ENCODE measurements around the gene CXCL1. TPM values are rescaled to one million over a fixed set of nuclear protein-coding genes. Genes with fewer than 3 reads are reported as not detected.

CXCL1 gene
- total RNA-seq, 1 donor from 2014 or later, result 11.4 TPM

GRCh38 chr4:73822389-73822788, 46.8 kb upstream of the CXCL1 start:
- no peak overlapping the region for H3K4me3 ChIP-seq (ENCODE audit: insufficient read depth, low read depth, low read length)
- DNase-seq (ENCODE audit: low read depth), result peak; percentile 22
- H3K79me2 ChIP-seq (ENCODE audit: insufficient read depth, low read length), result no peaks in the 10 kb centered on the region
- no peaks in the 10 kb centered on the region for H4K20me1 ChIP-seq (ENCODE audit: insufficient read depth, low read length)
- H3K4me1 Mint-ChIP-seq (ENCODE audit: low read depth, unreplicated experiment), result peaks cover 19% of the 10 kb centered on the region
- H3K36me3 ChIP-seq (ENCODE audit: insufficient read depth, low read length), result no peaks in the 10 kb centered on the region
- H3K9me3 Mint-ChIP-seq (ENCODE audit: unreplicated experiment), result peaks cover 8% of the 10 kb centered on the region
- no peaks in the 10 kb centered on the region for H3K27me3 Mint-ChIP-seq (ENCODE audit: low read depth, unreplicated experiment)
- peaks cover 3% of the 10 kb centered on the region for H3K9me3 ChIP-seq (ENCODE audit: insufficient read depth, low read depth, low read length)
- H2AFZ ChIP-seq (ENCODE audit: low read depth, low read length), result no peak overlapping the region
- FAIRE-seq, result peak; percentile 45
- H3K27ac ChIP-seq (ENCODE audit: low read depth, low read length), result no peak overlapping the region
- peak overlapping the region; percentile 26 for H3K27ac Mint-ChIP-seq (ENCODE audit: unreplicated experiment)
- no peaks in the 10 kb centered on the region for H3K36me3 Mint-ChIP-seq (ENCODE audit: low read depth, unreplicated experiment)
- TF ChIP-seq CTCF (IDR thresholded peaks at IDR 0.05; ENCODE audit: insufficient read depth, low read depth, low read length) (no peak), EZH2 (IDR thresholded peaks at IDR 0.05; ENCODE audit: insufficient read depth, low read length) (no peak)
- no peak overlapping the region for H3K9ac ChIP-seq (ENCODE audit: low read length)
- H3K4me1 ChIP-seq (ENCODE audit: insufficient read depth, low read length), result no peaks in the 10 kb centered on the region
- no peak overlapping the region for H3K4me2 ChIP-seq (ENCODE audit: low read length)
- H3K4me3 Mint-ChIP-seq (ENCODE audit: unreplicated experiment), result no peak overlapping the region
- no peaks in the 10 kb centered on the region for H3K27me3 ChIP-seq (ENCODE audit: insufficient read depth, low read length)

GRCh38 chr4:73822812-73823504, 46.2 kb upstream of the CXCL1 start:
- H3K9ac ChIP-seq (ENCODE audit: low read length), result no peak overlapping the region
- H3K4me2 ChIP-seq (ENCODE audit: low read length), result no peak overlapping the region
- Mint-ChIP-seq H3K9me3 (ENCODE audit: unreplicated experiment) (peaks cover 9% of the 10 kb centered on the region), H3K36me3 (ENCODE audit: low read depth, unreplicated experiment) (no peaks in the 10 kb centered on the region), H3K27ac (ENCODE audit: unreplicated experiment) (peak overlapping the region; percentile 26), H3K4me1 (ENCODE audit: low read depth, unreplicated experiment) (peaks cover 13% of the 10 kb centered on the region), H3K4me3 (ENCODE audit: unreplicated experiment) (no peak overlapping the region), H3K27me3 (ENCODE audit: low read depth, unreplicated experiment) (no peaks in the 10 kb centered on the region)
- no peak overlapping the region for H3K4me3 ChIP-seq (ENCODE audit: insufficient read depth, low read depth, low read length)
- no peaks in the 10 kb centered on the region for H3K36me3 ChIP-seq (ENCODE audit: insufficient read depth, low read length)
- no peaks in the 10 kb centered on the region for H3K79me2 ChIP-seq (ENCODE audit: insufficient read depth, low read length)
- H3K27ac ChIP-seq (ENCODE audit: low read depth, low read length), result no peak overlapping the region
- no peaks in the 10 kb centered on the region for H3K4me1 ChIP-seq (ENCODE audit: insufficient read depth, low read length)
- no peak for TF ChIP-seq EZH2 (IDR thresholded peaks at IDR 0.05; ENCODE audit: insufficient read depth, low read length)
- TF ChIP-seq CTCF (IDR thresholded peaks at IDR 0.05; ENCODE audit: insufficient read depth, low read depth, low read length), result no peak
- H3K9me3 ChIP-seq (ENCODE audit: insufficient read depth, low read depth, low read length), result peaks cover 3% of the 10 kb centered on the region
- DNase-seq (ENCODE audit: low read depth) (no peak), FAIRE-seq (no peak)
- no peaks in the 10 kb centered on the region for H3K27me3 ChIP-seq (ENCODE audit: insufficient read depth, low read length)
- no peak overlapping the region for H2AFZ ChIP-seq (ENCODE audit: low read depth, low read length)
- no peaks in the 10 kb centered on the region for H4K20me1 ChIP-seq (ENCODE audit: insufficient read depth, low read length)

- peaks cover 8% of the 10 kb centered on the region for H3K4me1 Mint-ChIP-seq (ENCODE audit: low read depth, unreplicated experiment)
- peaks cover 10% of the 10 kb centered on the region for H3K9me3 Mint-ChIP-seq (ENCODE audit: unreplicated experiment)
Measured at GRCh38 chr4:73823760-73824159, 45.4 kb upstream of the CXCL1 start.

More at GRCh38 chr4:73823760-73824159, 45.4 kb upstream of the CXCL1 start:
- no peak overlapping the region for H3K9ac ChIP-seq (ENCODE audit: low read length)
- Mint-ChIP-seq H3K27ac (ENCODE audit: unreplicated experiment) (no peak overlapping the region), H3K27me3 (ENCODE audit: low read depth, unreplicated experiment) (no peaks in the 10 kb centered on the region), H3K36me3 (ENCODE audit: low read depth, unreplicated experiment) (no peaks in the 10 kb centered on the region), H3K4me3 (ENCODE audit: unreplicated experiment) (no peak overlapping the region)
- H4K20me1 ChIP-seq (ENCODE audit: insufficient read depth, low read length), result no peaks in the 10 kb centered on the region
- H3K4me3 ChIP-seq (ENCODE audit: insufficient read depth, low read depth, low read length), result no peak overlapping the region
- H3K4me1 ChIP-seq (ENCODE audit: insufficient read depth, low read length), result no peaks in the 10 kb centered on the region
- H3K4me2 ChIP-seq (ENCODE audit: low read length), result no peak overlapping the region
- TF ChIP-seq CTCF (IDR thresholded peaks at IDR 0.05; ENCODE audit: insufficient read depth, low read depth, low read length), result no peak
- TF ChIP-seq EZH2 (IDR thresholded peaks at IDR 0.05; ENCODE audit: insufficient read depth, low read length), result no peak
- H3K36me3 ChIP-seq (ENCODE audit: insufficient read depth, low read length), result no peaks in the 10 kb centered on the region
- peaks cover 3% of the 10 kb centered on the region for H3K9me3 ChIP-seq (ENCODE audit: insufficient read depth, low read depth, low read length)
- no peaks in the 10 kb centered on the region for H3K27me3 ChIP-seq (ENCODE audit: insufficient read depth, low read length)
- FAIRE-seq (no peak), DNase-seq (ENCODE audit: low read depth) (no peak)
- H3K79me2 ChIP-seq (ENCODE audit: insufficient read depth, low read length), result no peaks in the 10 kb centered on the region
- H3K27ac ChIP-seq (ENCODE audit: low read depth, low read length), result no peak overlapping the region
- H2AFZ ChIP-seq (ENCODE audit: low read depth, low read length), result no peak overlapping the region
